A673 (cell line): ENCODE results near the gene EMB. TPM values are rescaled to one million over a fixed set of nuclear protein-coding genes. Genes with fewer than 3 reads are reported as not detected.
"Not testable (repeated sequence)": the region's sequence is repeated elsewhere in the genome, so short reads cannot be mapped to it uniquely, and the experiment has no call there.

ENCODE experiments used
- BruUV-seq: library from RNA; stranded (reverse); fragments of 400-500 nt; replicated peaks from 2 replicates; lab custom pipeline; 2021; lab: Mats Ljungman, UMichigan
- CTCF ChIA-PET: fragments of 300-600 bp; sonication (Branson Sonifier 250); formaldehyde crosslinking; loops from one replicate; lab custom pipeline; 2022; ENCODE audit warnings: antibody characterized with exemption; lab: Charles Lee
- POLR2A ChIA-PET: fragments of 300-600 bp; sonication (Branson Sonifier 250); formaldehyde crosslinking; loops from one replicate; lab custom pipeline; 2022; ENCODE audit warnings: antibody characterized with exemption; ENCODE audit not compliant: low non-redundant PET; lab: Charles Lee
- DNase-seq: peaks from one replicate; pipeline ENCODE4 v3.0.0-alpha.2; 2015; ENCODE audit warnings: low spot score
- H3K27ac ChIP-seq: fragments of 200-600 bp; sonication (generic); 2 replicates; pipeline ENCODE4 v1.5.1; 2016; ENCODE audit warnings: mixed run types, low read depth, mild to moderate bottlenecking, mixed read lengths, antibody characterized with exemption, low read length; ENCODE audit not compliant: poor library complexity, severe bottlenecking
- H3K27me3 ChIP-seq: fragments of 200-600 bp; sonication (generic); replicated peaks from 2 replicates; pipeline ENCODE4 v1.6.1; 2017; ENCODE audit warnings: mixed run types, low read depth, mild to moderate bottlenecking, mixed read lengths, antibody characterized with exemption, low read length; ENCODE audit not compliant: insufficient read depth, poor library complexity
- H3K36me3 ChIP-seq: fragments of 200-600 bp; sonication (generic); 2 replicates; pipeline ENCODE4 v1.6.1; 2016; ENCODE audit warnings: mixed run types, mild to moderate bottlenecking, mixed read lengths, antibody characterized with exemption, low read length; ENCODE audit not compliant: insufficient read depth, poor library complexity, severe bottlenecking
- H3K4me1 ChIP-seq: fragments of 200-600 bp; sonication (generic); 2 replicates; pipeline ENCODE4 v1.6.1; 2017; ENCODE audit warnings: mixed run types, mild to moderate bottlenecking, mixed read lengths, antibody characterized with exemption, low read length; ENCODE audit not compliant: insufficient read depth, poor library complexity, severe bottlenecking
- H3K4me3 ChIP-seq: fragments of 200-600 bp; sonication (generic); 2 replicates; pipeline ENCODE4 v1.5.1; 2016; ENCODE audit warnings: low read depth, mixed run types, mild to moderate bottlenecking, mixed read lengths, low read length; ENCODE audit not compliant: poor library complexity, severe bottlenecking
- H3K9me3 ChIP-seq: fragments of 200-600 bp; sonication (generic); 2 replicates; pipeline ENCODE4 v1.6.1; 2016; ENCODE audit warnings: mixed run types, low read depth, mild to moderate bottlenecking, mixed read lengths, antibody characterized with exemption, low read length; ENCODE audit not compliant: poor library complexity, severe bottlenecking
- CTCF ChIP-seq: fragments of 300-800, 200-600 bp; sonication (generic); conservative IDR thresholded peaks from 2 replicates; pipeline ENCODE4 v1.5.1; 2017; ENCODE audit warnings: low read depth, mild to moderate bottlenecking, antibody characterized with exemption, low read length, moderate library complexity, mixed read lengths
- EZH2 ChIP-seq: fragments of 200-600 bp; sonication (generic); IDR thresholded peaks from 2 replicates; pipeline ENCODE4 v1.6.1; 2017; ENCODE audit warnings: borderline replicate concordance, low read depth, mild to moderate bottlenecking, mixed read lengths, antibody characterized with exemption, low read length; ENCODE audit not compliant: poor library complexity, severe bottlenecking
- intact Hi-C: fragments of 100-400 bp; cut with micrococcal nuclease; formaldehyde crosslinking; loops from one replicate; pipeline ENCODE4 v1.10.0; 2022; ENCODE audit not compliant: unreplicated experiment
- total RNA-seq: library from RNA; stranded (reverse); gene quantifications from 2 replicates; pipeline ENCODE4 v1.2.3, GENCODE V29; 2021

Gene EMB
- total RNA-seq, 1 experiment from 2014 or later: 21.8 TPM

GRCh38 chr5:50447941-50448340 lies 6.9 kb upstream of the EMB start:
- TF ChIP-seq EZH2 (no peak), CTCF (no peak)
- intact Hi-C loops: no loop called here
- Histone ChIP-seq H3K4me1 (no peaks in the 10 kb centered on the region), H3K4me3 (no peak overlapping the region), H3K27ac (no peak overlapping the region), H3K36me3 (no peaks in the 10 kb centered on the region), H3K27me3 (no peaks in the 10 kb centered on the region), H3K9me3 (no peaks in the 10 kb centered on the region)
- ChIA-PET CTCF (no interaction called here), POLR2A (no interaction called here)
- BruUV-seq: no TSS peak
- DNase-seq: no peak

GRCh38 chr5:50447228-50447627 lies 6.1 kb upstream of the EMB start:
- ChIA-PET CTCF (no interaction called here), POLR2A (no interaction called here)
- Histone ChIP-seq H3K27me3 (no peaks in the 10 kb centered on the region), H3K4me3 (no peak overlapping the region), H3K4me1 (no peaks in the 10 kb centered on the region), H3K27ac (no peak overlapping the region), H3K9me3 (no peaks in the 10 kb centered on the region), H3K36me3 (no peaks in the 10 kb centered on the region)
- no peak for DNase-seq
- intact Hi-C loops: no loop called here
- TF ChIP-seq EZH2 (no peak), CTCF (no peak)
- no TSS peak for BruUV-seq

- POLR2A ChIA-PET: no interaction called here
These were observed 4.3 kb upstream of the EMB start for GRCh38 chr5:50445296-50445949.

GRCh38 chr5:50442559-50443539 lies 1.8 kb upstream of the EMB start:
- DNase-seq, BruUV-seq, H3K9me3 ChIP-seq, H3K4me1 ChIP-seq, CTCF ChIA-PET, H3K36me3 ChIP-seq, H3K4me3 ChIP-seq, H3K27ac ChIP-seq, intact Hi-C loops, POLR2A ChIA-PET, H3K27me3 ChIP-seq: not testable (repeated sequence)

More at GRCh38 chr5:50445296-50445949, 4.3 kb upstream of the EMB start:
- no peaks in the 10 kb centered on the region for H3K27me3 ChIP-seq
- no peak for DNase-seq
- TF ChIP-seq CTCF: no peak
- no peak for TF ChIP-seq EZH2
- H3K4me1 ChIP-seq: no peaks in the 10 kb centered on the region
- H3K4me3 ChIP-seq: no peak overlapping the region
- CTCF ChIA-PET: no interaction called here
- H3K27ac ChIP-seq: no peak overlapping the region
- no TSS peak for BruUV-seq
- H3K9me3 ChIP-seq: no peaks in the 10 kb centered on the region
- H3K36me3 ChIP-seq: no peaks in the 10 kb centered on the region
- intact Hi-C loops: no loop called here
